HG02943 (cell line): ENCODE measurements around the gene TXNRD3.

ENCODE experiments used
- ATAC-seq: cut with Tn5 transposase; IDR thresholded peaks from one replicate; pipeline ENCODE4 v1.9.1; 2021; ENCODE audit warnings: mild to moderate bottlenecking, low read depth, moderate library complexity; ENCODE audit not compliant: unreplicated experiment

The TXNRD3 gene

GRCh38 chr3:126672741-126673140 lies 17.8 kb upstream of the TXNRD3 start:
- no peak for ATAC-seq

GRCh38 chr3:126672340-126672739 lies 17.4 kb upstream of the TXNRD3 start:
- ATAC-seq, result no peak

- no peak for ATAC-seq
These were observed 16.6 kb upstream of the TXNRD3 start for GRCh38 chr3:126671521-126671920.

- ATAC-seq, result no peak
These were observed 13.8 kb upstream of the TXNRD3 start for GRCh38 chr3:126668450-126669401.

- ATAC-seq, result no peak
These were observed 12.9 kb upstream of the TXNRD3 start for GRCh38 chr3:126667631-126668449.

- no peak for ATAC-seq
These were observed 12.0 kb upstream of the TXNRD3 start for GRCh38 chr3:126666658-126667528.

- no peak for ATAC-seq
These were observed 11.2 kb upstream of the TXNRD3 start for GRCh38 chr3:126665959-126666657.

GRCh38 chr3:126665221-126665936 lies 10.5 kb upstream of the TXNRD3 start:
- ATAC-seq, result no peak

- no peak for ATAC-seq
These were observed 9.8 kb upstream of the TXNRD3 start for GRCh38 chr3:126664591-126665214.

GRCh38 chr3:126663750-126664149 lies 8.8 kb upstream of the TXNRD3 start:
- ATAC-seq, result no peak

GRCh38 chr3:126663257-126663656 lies 8.3 kb upstream of the TXNRD3 start:
- no peak for ATAC-seq

- no peak for ATAC-seq
These were observed 6.8 kb upstream of the TXNRD3 start for GRCh38 chr3:126661532-126662364.

GRCh38 chr3:126659915-126660886 lies 5.3 kb upstream of the TXNRD3 start:
- ATAC-seq, result no peak

- ATAC-seq, result no peak
These were observed 3.7 kb upstream of the TXNRD3 start for GRCh38 chr3:126658584-126658983.

- no peak for ATAC-seq
These were observed 3.0 kb upstream of the TXNRD3 start for GRCh38 chr3:126657901-126658300.

- no peak for ATAC-seq
These were observed 1.6 kb upstream of the TXNRD3 start for GRCh38 chr3:126656371-126657134.
